Measurements from ENCODE around the gene LRRC49.
"Not testable (repeated sequence)": the region's sequence is repeated elsewhere in the genome, so short reads cannot be mapped to it uniquely, and the experiment has no call there.

LRRC49 gene

GRCh38 chr15:70998319-70998718 lies 105.7 kb downstream of the LRRC49 start:
- DNase-seq = no peak

DNA sequence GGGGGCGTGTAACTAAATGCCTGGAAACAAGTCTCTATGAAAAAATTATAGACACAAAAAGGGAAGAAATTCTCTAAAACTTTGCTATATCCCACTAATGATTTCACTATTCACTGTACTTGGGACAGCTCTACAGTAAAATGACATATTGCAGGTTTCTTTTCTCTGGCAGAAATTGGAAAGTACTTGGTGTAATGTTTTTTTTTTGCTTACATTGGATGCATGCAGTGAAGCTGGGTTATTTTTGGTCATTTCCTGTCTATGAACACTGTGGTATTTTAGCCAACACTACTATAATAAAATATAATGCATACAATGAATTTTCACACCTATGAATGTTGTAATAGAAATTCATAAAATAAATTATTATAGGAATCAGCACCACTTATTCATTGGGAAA lies 109.7 kb downstream of the LRRC49 start:
- DNase-seq = no peak

GRCh38 chr15:71003319-71003718 lies 110.7 kb downstream of the LRRC49 start:
- DNase-seq = no peak

DNA sequence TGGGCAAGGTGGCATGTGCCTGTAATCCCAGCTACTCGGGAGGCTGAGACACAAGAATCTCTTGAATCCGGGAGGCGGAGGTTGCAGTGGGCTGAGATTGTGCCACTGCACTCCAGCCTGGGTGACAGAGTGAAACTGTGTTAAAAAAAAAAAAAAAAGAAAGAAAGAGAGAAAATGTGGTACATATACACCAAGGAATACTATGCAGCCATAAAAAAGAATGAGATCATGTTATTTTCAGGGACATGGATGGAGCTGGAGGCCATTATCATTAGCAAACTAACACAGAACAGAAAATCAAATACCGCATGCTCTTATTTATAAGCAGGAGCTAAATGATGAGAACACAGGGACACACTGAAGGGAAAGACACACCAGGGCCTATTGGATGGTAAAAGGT lies 111.9 kb downstream of the LRRC49 start:
- DNase-seq = not testable (repeated sequence)

DNA sequence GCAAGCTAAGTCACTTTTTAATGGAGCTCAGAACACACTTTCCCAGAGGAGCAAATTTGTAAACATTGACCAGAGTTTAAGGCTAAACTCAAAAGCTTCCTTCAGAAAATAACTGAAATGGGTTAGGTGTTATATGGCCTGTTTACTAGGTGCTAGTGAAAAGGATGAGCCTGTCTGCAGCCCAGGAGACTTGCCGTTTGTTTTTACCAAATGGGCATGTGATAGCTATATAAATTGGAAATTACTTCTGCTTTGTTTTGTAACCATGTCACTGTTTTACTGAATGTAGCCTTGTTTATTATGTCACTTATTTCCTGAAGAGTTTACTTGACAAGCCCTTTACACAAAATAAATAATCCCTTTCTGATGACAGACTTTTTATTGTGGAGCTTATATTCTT lies 113.3 kb downstream of the LRRC49 start:
- DNase-seq = no peak

DNA sequence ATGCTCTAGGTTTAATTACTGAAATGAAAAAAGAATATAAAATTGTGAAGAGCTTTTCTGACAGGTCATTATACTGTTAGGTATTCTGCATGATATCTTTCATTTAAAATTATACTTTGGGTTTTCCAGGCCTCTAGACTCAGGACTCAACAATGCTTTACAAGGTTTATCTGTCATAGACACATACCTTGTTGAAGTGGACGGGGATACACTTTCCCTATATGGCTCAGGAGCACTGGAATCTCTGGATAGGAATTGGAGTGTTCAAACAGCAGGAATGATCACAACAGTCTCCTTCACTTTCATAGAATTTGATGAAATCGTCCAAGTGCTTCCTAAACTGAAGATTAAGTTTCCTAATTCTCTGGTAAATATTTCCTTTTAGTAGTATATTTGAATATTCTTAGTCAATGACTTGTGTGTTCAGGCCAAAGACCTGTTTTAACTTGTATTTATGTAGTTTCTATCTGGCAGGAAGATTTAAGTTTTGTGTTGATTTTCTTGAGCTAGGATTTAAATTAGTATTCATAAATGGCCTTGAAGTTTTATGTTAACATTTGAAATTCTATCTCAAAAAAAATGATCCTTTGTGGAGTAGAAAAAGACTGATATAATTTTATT lies 115.7 kb downstream of the LRRC49 start:
- DNase-seq = no peak

GRCh38 chr15:71010472-71010871 lies 117.8 kb downstream of the LRRC49 start:
- DNase-seq = no peak

DNA sequence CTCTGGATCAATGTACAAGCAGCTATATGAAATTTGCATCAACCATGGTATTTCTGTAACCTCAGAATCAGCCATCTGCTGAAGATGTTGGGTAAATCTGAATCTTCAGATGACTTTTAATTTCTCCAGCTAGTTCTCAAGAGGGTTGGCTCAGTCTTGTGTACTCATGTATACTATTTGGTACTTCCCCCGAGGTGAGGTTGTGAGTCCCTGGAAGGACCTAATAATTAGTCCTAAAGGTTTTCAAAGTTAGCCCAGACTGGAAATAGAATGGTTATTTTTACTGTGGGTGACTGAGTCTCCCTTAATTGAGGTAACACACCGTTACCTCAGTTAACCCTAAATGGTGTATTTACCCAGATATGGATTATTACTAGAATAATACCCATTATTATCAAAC lies 118.4 kb downstream of the LRRC49 start:
- no peak for DNase-seq

DNA sequence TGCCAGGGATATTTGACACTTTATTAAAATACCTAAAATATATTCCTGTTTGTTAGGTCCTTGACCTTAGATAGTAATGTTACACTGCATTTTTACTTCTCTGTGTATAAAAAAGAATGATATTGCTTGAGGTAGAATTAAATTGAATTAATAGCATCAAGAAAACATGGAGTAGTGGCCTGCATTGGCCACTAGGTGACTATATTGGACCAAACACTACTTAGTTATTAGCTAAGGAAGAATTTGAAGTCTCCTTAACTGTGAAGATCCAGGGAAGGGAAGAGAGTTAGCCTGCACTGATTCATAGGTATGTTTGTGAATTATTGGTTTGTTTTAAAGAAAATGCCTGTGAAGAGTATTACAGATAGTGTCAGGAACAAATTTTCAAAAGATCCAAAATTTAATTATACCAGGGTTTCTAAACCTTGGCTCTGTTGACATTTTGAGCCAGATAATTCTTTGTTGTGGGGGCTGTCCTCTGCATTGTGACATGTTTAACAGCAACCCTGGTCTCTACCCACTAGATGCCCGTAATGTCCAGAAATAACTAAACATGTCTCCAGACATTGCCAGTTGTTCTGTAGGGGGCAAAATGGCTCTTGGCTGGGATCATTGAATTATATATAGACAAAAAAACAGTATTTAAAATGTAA lies 119.0 kb downstream of the LRRC49 start:
- DNase-seq = no peak

DNA sequence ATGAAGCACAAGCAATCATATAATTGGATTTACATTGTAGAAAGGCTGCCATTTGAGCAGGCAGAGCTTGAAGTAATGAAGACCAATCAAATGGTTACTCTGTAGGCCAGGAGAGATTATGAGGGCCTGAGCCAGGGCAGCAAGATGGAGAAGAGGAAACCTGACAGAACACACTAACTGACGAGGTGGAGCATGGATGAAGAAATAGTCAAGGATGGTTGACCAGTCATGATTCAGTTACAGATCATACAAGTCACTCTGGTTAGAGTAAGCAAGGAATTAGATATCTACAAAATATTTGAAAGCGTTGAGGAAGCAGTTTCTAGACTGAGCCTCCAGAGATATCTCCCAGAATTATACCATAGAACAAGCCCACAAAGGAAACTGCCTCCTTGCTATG lies 120.8 kb downstream of the LRRC49 start:
- no peak for DNase-seq

GRCh38 chr15:71015342-71015741 lies 122.7 kb downstream of the LRRC49 start:
- DNase-seq = no peak

GRCh38 chr15:71031232-71031631 lies 138.6 kb downstream of the LRRC49 start:
- not testable (repeated sequence) for DNase-seq

DNA sequence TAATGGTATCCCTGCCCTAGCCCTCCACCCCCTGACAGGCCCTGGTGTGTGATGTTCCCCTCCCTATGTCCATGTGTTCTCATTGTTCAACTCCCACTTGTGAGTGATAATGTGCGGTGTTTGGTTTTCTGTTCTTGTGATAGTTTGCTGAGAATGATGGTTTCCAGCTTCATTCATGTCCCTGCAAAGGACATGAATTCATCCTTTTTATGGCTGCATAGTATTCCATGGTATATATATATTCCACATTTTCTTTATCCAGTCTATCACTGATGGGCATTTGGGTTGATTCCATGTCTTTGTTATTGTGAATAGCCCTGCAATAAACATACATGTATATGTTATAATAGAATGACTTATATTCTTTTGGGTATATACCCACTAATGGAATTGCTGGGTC lies 142.9 kb downstream of the LRRC49 start:
- not testable (repeated sequence) for DNase-seq

- DNase-seq = no peak
Observed at GRCh38 chr15:71042356-71042922, 149.8 kb downstream of the LRRC49 start.

DNA sequence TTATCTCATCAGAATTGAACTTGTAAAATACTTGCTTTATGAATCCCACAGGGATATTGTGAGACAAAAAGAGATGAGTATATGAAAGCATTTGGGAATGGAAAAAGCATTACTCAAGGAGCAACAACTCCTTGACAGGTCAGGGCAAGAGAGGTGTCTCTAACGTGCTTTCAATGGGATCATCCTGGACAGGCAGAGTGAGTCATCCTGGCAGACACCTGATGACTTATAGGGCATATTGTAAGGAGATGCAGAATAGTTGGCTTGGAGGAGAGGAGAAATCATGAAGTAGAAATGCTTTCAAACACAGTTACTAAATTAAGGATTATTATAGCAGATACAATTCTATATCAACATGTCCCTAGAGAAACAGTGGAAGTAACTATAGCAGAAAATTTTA lies 150.7 kb downstream of the LRRC49 start:
- no peak for DNase-seq

- DNase-seq = no peak
Observed at GRCh38 chr15:71044006-71044405, 151.4 kb downstream of the LRRC49 start.

GRCh38 chr15:71046146-71046545 lies 153.5 kb downstream of the LRRC49 start:
- DNase-seq = not testable (repeated sequence)

DNA sequence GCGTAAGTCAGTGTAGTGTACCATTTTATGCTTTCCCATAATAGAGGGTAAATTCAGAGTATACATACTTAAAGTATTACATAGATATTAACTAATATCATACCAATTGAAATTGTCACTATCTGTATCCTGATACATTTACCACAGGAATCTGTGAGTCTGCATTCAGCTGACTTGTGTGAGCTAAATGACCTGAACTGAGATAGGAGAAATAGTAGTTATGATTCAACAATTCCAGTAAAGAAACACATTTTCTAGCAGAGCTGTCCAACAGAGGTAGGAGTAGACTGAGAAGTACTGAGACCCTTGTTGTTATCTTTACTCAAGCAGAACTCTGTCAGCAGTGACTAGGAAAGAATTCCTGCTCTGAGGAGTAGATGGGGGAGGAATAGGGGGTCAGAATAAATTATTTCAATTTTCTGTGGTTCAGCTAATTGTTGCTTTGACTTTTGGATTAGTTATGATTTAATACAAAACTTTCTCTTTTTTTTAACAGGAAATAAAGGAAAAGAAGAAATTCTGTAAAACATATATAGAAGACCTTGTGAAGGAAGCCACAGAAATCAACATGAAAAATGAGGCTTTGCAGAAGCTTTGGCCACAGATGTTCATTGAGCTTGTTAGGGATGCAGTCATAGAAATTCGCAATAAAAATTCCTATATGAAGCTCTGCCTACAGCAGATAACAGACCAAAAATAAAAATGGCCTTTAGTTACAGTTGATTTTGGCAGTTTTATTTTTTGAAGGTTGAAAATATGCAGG lies 156.5 kb downstream of the LRRC49 start:
- no peak for DNase-seq

DNA sequence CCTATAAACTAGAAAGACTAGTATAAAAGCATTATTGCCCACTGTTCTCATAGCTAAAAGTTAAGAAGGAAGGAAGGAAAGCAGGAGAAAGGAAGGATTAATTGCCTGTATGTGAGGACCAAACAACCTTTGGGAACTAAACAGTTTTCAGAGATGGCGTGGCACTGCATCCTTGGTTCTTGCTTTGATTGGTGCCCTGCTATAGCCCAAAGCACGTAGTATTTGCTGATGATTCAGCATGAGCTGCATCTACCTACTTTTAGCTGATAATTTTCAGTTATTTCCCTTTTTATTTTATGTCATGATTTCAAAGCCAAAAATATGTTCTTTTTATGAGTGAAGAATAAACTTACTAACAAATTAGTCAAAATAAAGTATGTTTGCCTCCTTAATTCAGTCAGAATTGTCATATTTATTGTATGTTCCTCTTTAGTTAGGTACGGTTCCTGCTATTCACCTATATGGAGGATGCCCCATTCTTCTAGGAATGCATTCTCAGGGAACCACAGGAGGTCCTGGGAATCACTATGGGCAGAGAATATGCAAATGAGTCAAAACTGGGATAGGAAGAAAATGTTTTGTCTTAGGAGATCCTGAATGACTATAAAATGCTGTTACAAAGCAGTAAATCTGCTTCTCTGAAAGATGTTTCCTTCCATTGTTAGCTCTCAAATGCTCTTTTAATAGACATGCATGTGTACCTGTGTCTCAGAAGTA lies 157.2 kb downstream of the LRRC49 start:
- DNase-seq = no peak

- DNase-seq = no peak
Observed at GRCh38 chr15:71050461-71050860, 157.8 kb downstream of the LRRC49 start.

DNA sequence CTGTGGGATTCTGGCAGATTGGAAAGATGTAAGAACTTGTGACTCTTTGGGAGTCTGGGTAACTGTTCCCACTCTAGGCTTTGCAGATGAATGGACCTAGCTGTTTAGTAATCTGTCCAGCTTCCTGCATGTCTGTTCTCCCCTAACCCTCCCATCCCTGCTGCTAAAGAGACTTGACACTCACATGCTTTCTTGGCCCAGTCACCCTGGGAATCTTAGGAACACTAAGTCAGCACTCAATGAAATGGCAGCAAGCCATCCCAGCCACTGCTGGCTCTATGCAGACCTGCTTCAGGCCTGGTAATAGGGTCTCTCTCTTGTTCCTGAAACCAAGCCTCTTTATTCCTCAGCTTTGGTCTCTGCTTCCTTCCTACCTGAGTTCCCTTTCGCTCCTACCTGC lies 158.9 kb downstream of the LRRC49 start:
- DNase-seq = no peak

DNA sequence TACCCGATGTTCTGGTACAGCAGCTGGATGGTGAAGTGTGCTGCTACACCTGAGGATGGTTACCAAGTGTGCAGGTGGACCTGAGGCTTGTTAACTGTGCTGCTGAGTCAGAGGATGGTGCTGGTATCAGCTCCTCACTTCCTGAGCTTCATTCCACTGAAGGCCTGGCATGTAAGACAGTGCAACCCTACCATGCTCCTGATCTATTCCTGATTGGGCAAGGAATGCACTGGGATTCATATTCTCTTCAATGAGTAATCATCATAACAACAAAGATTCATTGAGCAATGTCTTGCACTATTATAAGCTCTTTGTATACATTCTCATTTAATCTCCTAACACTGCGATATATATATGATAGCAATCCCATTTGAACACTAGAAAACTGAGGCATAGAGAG lies 159.7 kb downstream of the LRRC49 start:
- no peak for DNase-seq

DNA sequence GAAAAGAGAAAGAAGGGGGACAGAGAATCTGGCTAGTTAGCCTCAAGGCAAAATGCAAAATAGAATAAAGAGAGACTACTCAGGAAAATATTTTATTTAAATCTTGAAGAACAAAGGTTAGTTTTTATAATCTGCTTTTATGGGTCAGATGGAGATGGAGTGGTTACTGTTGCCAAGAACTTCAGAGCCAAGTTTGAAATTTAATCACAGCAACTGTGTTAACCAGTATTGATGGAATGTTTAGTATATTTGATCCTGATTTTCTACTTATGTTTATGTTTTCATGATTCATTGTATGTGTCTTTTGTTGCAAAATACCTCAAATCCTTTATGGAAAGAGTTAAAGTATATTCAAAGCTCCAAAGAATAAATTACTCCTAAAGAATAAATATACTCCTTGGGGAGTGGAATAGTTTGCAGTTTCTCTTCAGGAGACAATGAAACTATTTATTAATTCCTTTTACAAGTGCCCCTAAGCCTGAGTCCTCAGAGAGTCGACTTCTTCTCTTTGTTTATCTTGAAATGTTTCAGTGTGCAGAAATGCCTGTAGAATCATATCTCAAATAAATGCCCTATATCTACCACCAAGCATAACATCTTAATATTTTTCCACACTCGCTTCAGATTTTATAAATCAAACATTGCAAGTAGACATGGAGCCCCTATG lies 161.8 kb downstream of the LRRC49 start:
- DNase-seq = no peak
